HTERT RPE-1 (cell line): ENCODE measurements around the gene ZSCAN22.
"Not testable (repeated sequence)": the region's sequence is repeated elsewhere in the genome, so short reads cannot be mapped to it uniquely, and the experiment has no call there.

Source experiments
- in situ Hi-C: fragments of 300-500 bp; cut with MboI; formaldehyde crosslinking; loops from 4 replicates; pipeline ENCODE4 v1.14.3; 2020; ENCODE audit warnings: low sequenced_read_pairs

Gene ZSCAN22

GRCh38 chr19:58317476-58318072, 9.2 kb upstream of the ZSCAN22 start:
- in situ Hi-C loops = no loop called here

GRCh38 chr19:58318297-58318696, 8.5 kb upstream of the ZSCAN22 start:
- in situ Hi-C loops = no loop called here

- in situ Hi-C loops = no loop called here
These were observed 7.6 kb upstream of the ZSCAN22 start for GRCh38 chr19:58319241-58319640.

GRCh38 chr19:58325311-58326022, 1.3 kb upstream of the ZSCAN22 start:
- in situ Hi-C loops = no loop called here

GRCh38 chr19:58326501-58326913, 287 bp upstream of the ZSCAN22 start:
- in situ Hi-C loops = no loop called here

- in situ Hi-C loops = no loop called here
These were observed 2.2 kb downstream of the ZSCAN22 start for GRCh38 chr19:58328999-58329398.

GRCh38 chr19:58330458-58330857, 3.7 kb downstream of the ZSCAN22 start:
- in situ Hi-C loops = no loop called here

- in situ Hi-C loops = no loop called here
These were observed 5.9 kb downstream of the ZSCAN22 start for GRCh38 chr19:58332697-58333096.

- in situ Hi-C loops = no loop called here
These were observed 8.0 kb downstream of the ZSCAN22 start for GRCh38 chr19:58334691-58335249.

- in situ Hi-C loops = no loop called here
These were observed 8.8 kb downstream of the ZSCAN22 start for GRCh38 chr19:58335630-58336029.

- in situ Hi-C loops = no loop called here
These were observed 9.4 kb downstream of the ZSCAN22 start for GRCh38 chr19:58336216-58336615.

GRCh38 chr19:58336820-58337219, 10.0 kb downstream of the ZSCAN22 start:
- in situ Hi-C loops = no loop called here

- in situ Hi-C loops = no loop called here
These were observed 11.5 kb downstream of the ZSCAN22 start for GRCh38 chr19:58338336-58338735.

- in situ Hi-C loops = no loop called here
These were observed 12.2 kb downstream of the ZSCAN22 start for GRCh38 chr19:58338825-58339558.

- in situ Hi-C loops = no loop called here
These were observed 18.8 kb downstream of the ZSCAN22 start for GRCh38 chr19:58345558-58345957.

GRCh38 chr19:58346961-58347929, 20.5 kb downstream of the ZSCAN22 start:
- in situ Hi-C loops = no loop called here

GRCh38 chr19:58348080-58348479, 21.3 kb downstream of the ZSCAN22 start:
- in situ Hi-C loops = not testable (repeated sequence)

GRCh38 chr19:58349590-58349989, 22.8 kb downstream of the ZSCAN22 start:
- in situ Hi-C loops = no loop called here

GRCh38 chr19:58350001-58350861, 23.4 kb downstream of the ZSCAN22 start:
- in situ Hi-C loops = no loop called here
